ENCODE data around the gene OR2D3. TPM values are rescaled to one million over a fixed set of nuclear protein-coding genes. Genes with fewer than 3 reads are reported as not detected.
"Not testable (repeated sequence)": the region's sequence is repeated elsewhere in the genome, so short reads cannot be mapped to it uniquely, and the experiment has no call there.

Gene OR2D3
- total and polyA plus RNA-seq, 2 of the 13 experiments (the other 11 are each of a cell fraction or from before 2014, with no cell fraction given), result not detected

GRCh38 chr11:6898911-6899310, 21.9 kb upstream of the OR2D3 start:
- Histone ChIP-seq H3K4me1 (ENCODE audit: insufficient read depth, low read length) (no peaks in the 10 kb centered on the region), H3K27ac (ENCODE audit: extremely low read length, insufficient read depth, low read length) (no peak overlapping the region), H3K9me3 (ENCODE audit: low read length) (no peaks in the 10 kb centered on the region), H3K9ac (ENCODE audit: insufficient read depth, low read depth, low read length) (no peak overlapping the region), H3K36me3 (replicated peaks in 1 of 2; ENCODE audit: control insufficient read depth in 1 of 2, insufficient read depth in 2 of 2, low read length in 2 of 2) (no peaks in the 10 kb centered on the region), H3K27me3 (ENCODE audit: control insufficient read depth in 1 of 2, insufficient read depth in 2 of 2, low read length in 2 of 2) (no peaks in the 10 kb centered on the region), H2AFZ (ENCODE audit: low read length) (no peak overlapping the region), H4K20me1 (ENCODE audit: insufficient read depth, low read length) (no peaks in the 10 kb centered on the region), H3K4me3 (replicated peaks in 1 of 3; ENCODE audit: insufficient read depth in 1 of 3, low read depth in 2 of 3, low read length in 3 of 3) (no peak overlapping the region), H3K4me2 (ENCODE audit: low read depth, low read length) (no peak overlapping the region), H3K79me2 (ENCODE audit: insufficient read depth, low read length) (no peaks in the 10 kb centered on the region)
- DNase-seq (ENCODE audit: low spot score), result no peak
- intact Hi-C loops (cut with micrococcal nuclease; ENCODE audit: unreplicated experiment), result no loop called here
- no TSS peak for BruUV-seq (replicated peaks)
- CTCF ChIA-PET (ENCODE audit: low intra/inter-chr PET ratio, low total read pairs), result no interaction called here
- in situ Hi-C loops (cut with HindIII; ENCODE audit: extremely low pct_ligation_motif_present, low pct_unique_long_range_greater_than_20kb), result no loop called here
- POLR2A ChIA-PET, result no interaction called here
- ATAC-seq, result no peak
- FAIRE-seq, result no peak
- peak; percentile 68 for TF ChIP-seq CEBPB (IDR thresholded peaks at IDR 0.05; ENCODE audit: borderline replicate concordance, low read depth, low read length)
- no peak for TF ChIP-seq FIP1L1 (IDR thresholded peaks at IDR 0.05; ENCODE audit: borderline replicate concordance, insufficient read depth, low read depth, low read length)
- TF ChIP-seq ZNF615 (CRISPR knock-in tag; IDR thresholded peaks at IDR 0.05; ENCODE audit: borderline replicate concordance), result no peak
- WGBS (ENCODE audit: low lambda C conversion rate), result 0% methylated on average over 1 of the region's 1 CpG

- no peak for TF ChIP-seq HNRNPUL1 (IDR thresholded peaks at IDR 0.05; ENCODE audit: low read depth, low read length)
- BruUV-seq (replicated peaks), result no TSS peak
- Histone ChIP-seq H3K4me3 (replicated peaks in 1 of 3; ENCODE audit: insufficient read depth in 1 of 3, low read depth in 2 of 3, low read length in 3 of 3) (no peak overlapping the region), H3K27ac (ENCODE audit: extremely low read length, insufficient read depth, low read length) (no peak overlapping the region), H3K9ac (ENCODE audit: insufficient read depth, low read depth, low read length) (no peak overlapping the region), H4K20me1 (ENCODE audit: insufficient read depth, low read length) (no peaks in the 10 kb centered on the region), H3K79me2 (ENCODE audit: insufficient read depth, low read length) (no peaks in the 10 kb centered on the region), H3K4me2 (ENCODE audit: low read depth, low read length) (no peak overlapping the region), H2AFZ (ENCODE audit: low read length) (no peak overlapping the region), H3K4me1 (ENCODE audit: insufficient read depth, low read length) (no peaks in the 10 kb centered on the region), H3K27me3 (ENCODE audit: control insufficient read depth in 1 of 2, insufficient read depth in 2 of 2, low read length in 2 of 2) (no peaks in the 10 kb centered on the region), H3K9me3 (ENCODE audit: low read length) (no peaks in the 10 kb centered on the region), H3K36me3 (replicated peaks in 1 of 2; ENCODE audit: control insufficient read depth in 1 of 2, insufficient read depth in 2 of 2, low read length in 2 of 2) (no peaks in the 10 kb centered on the region)
- in situ Hi-C loops (cut with HindIII; ENCODE audit: extremely low pct_ligation_motif_present, low pct_unique_long_range_greater_than_20kb), result no loop called here
- 2% methylated on average over 2 of the region's 2 CpGs for WGBS (ENCODE audit: low lambda C conversion rate)
- ATAC-seq (no peak), DNase-seq (ENCODE audit: low spot score) (no peak), FAIRE-seq (no peak)
- POLR2A ChIA-PET, result no interaction called here
- intact Hi-C loops (cut with micrococcal nuclease; ENCODE audit: unreplicated experiment), result no loop called here
- CTCF ChIA-PET (ENCODE audit: low intra/inter-chr PET ratio, low total read pairs), result no interaction called here
Measured at GRCh38 chr11:6900327-6900999, 20.3 kb upstream of the OR2D3 start.

GRCh38 chr11:6904804-6905203, 16.0 kb upstream of the OR2D3 start:
- intact Hi-C loops (cut with micrococcal nuclease; ENCODE audit: unreplicated experiment); BruUV-seq (replicated peaks); H3K27ac ChIP-seq (ENCODE audit: extremely low read length, insufficient read depth, low read length); H3K9me3 ChIP-seq (ENCODE audit: low read length); H3K27me3 ChIP-seq (ENCODE audit: control insufficient read depth in 1 of 2, insufficient read depth in 2 of 2, low read length in 2 of 2); H3K9ac ChIP-seq (ENCODE audit: insufficient read depth, low read depth, low read length); CTCF ChIA-PET (ENCODE audit: low intra/inter-chr PET ratio, low total read pairs); POLR2A ChIA-PET; H3K36me3 ChIP-seq (replicated peaks in 1 of 2; ENCODE audit: control insufficient read depth in 1 of 2, insufficient read depth in 2 of 2, low read length in 2 of 2); H3K4me1 ChIP-seq (ENCODE audit: insufficient read depth, low read length); H2AFZ ChIP-seq (ENCODE audit: low read length); H3K79me2 ChIP-seq (ENCODE audit: insufficient read depth, low read length); H3K4me3 ChIP-seq (replicated peaks in 1 of 3; ENCODE audit: insufficient read depth in 1 of 3, low read depth in 2 of 3, low read length in 3 of 3); in situ Hi-C loops (cut with HindIII; ENCODE audit: extremely low pct_ligation_motif_present, low pct_unique_long_range_greater_than_20kb); FAIRE-seq; H4K20me1 ChIP-seq (ENCODE audit: insufficient read depth, low read length); ATAC-seq: not testable (repeated sequence)
- peak; percentile 2 for DNase-seq (ENCODE audit: low spot score)
- 1% methylated on average over 11 of the region's 13 CpGs for WGBS (ENCODE audit: low lambda C conversion rate)
- H3K4me2 ChIP-seq (ENCODE audit: low read depth, low read length), result peak overlapping the region; percentile 12; the same call in 1 of the 2 replicates
